SK-N-MC (cell line): ENCODE data around the gene C1orf198.

Experiments used
- EZH2 ChIP-seq: fragments of 200-600 bp; sonication (generic); IDR thresholded peaks from one replicate; pipeline ENCODE4 v1.6.1; 2017; ENCODE audit warnings: antibody characterized with exemption
- FOXP2 ChIP-seq: optimal IDR thresholded peaks from 2 replicates; pipeline ENCODE3; 2011; ENCODE audit warnings: mild to moderate bottlenecking, moderate library complexity; ENCODE audit not compliant: insufficient read depth; ENCODE audit errors: extremely low read length, control extremely low read depth
- POLR2AphosphoS5 ChIP-seq: IDR thresholded peaks from 2 replicates; pipeline ENCODE4 v1.6.1; 2012; ENCODE audit warnings: mild to moderate bottlenecking, low read depth, low read length, borderline replicate concordance

DNA sequence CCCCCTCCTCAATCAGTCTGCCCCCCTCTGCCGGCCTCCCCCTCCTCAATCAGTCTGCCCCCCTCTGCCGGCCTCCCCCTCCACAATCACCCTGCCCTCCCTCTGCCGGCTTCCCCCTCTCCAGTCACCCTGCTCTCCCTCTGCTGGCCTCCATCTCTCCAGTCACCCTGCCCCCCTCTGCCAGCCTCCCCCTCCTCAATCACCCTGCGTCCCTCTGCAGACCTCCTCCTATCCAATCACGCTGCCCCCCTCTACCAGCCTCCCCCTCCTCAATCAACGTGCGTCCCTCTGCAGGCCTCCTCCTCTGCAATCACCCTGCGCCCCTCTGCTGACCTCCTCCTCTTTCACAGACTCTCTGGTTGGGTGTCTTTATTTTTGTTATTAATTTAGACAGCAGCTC is 11.5 kb upstream of the C1orf198 start:
- TF ChIP-seq EZH2 (no peak), POLR2AphosphoS5 (no peak), FOXP2 (no peak)
